OCI-LY7 (cell line): ENCODE data around the gene HMBS.

Experiments used
- CTCF ChIP-seq: fragments of 200-600 bp; sonication (generic); conservative IDR thresholded peaks from 2 replicates; pipeline ENCODE4 v1.5.1; 2014; ENCODE audit warnings: mild to moderate bottlenecking, antibody characterized with exemption, low read length, moderate library complexity, mixed read lengths
- EZH2phosphoT487 ChIP-seq: fragments of 200-600 bp; sonication (generic); IDR thresholded peaks from 2 replicates; pipeline ENCODE4 v1.6.1; 2018; ENCODE audit warnings: low read depth, borderline replicate concordance, mild to moderate bottlenecking, mixed run types, antibody characterized with exemption, low read length, moderate library complexity, mixed read lengths

- TF ChIP-seq CTCF (peak; percentile 65), EZH2phosphoT487 (no peak)
These were observed 28.8 kb upstream of the HMBS start for GRCh38 chr11:119055901-119056300.
